OCI-LY7 (cell line): ENCODE measurements around the gene WDR7. TPM values are rescaled to one million over a fixed set of nuclear protein-coding genes. Genes with fewer than 3 reads are reported as not detected.

Experiments
- BruUV-seq: library from RNA; stranded (reverse); fragments of 400-500 nt; replicated peaks from 2 replicates; lab custom pipeline; 2021; lab: Mats Ljungman, UMichigan
- CTCF ChIA-PET: fragments of 300-600 bp; sonication (Branson Sonifier 250); formaldehyde crosslinking; loops from one replicate; lab custom pipeline; 2022; ENCODE audit warnings: antibody characterized with exemption; ENCODE audit not compliant: unreplicated experiment; lab: Charles Lee
- POLR2A ChIA-PET: fragments of 300-600 bp; sonication (Branson Sonifier 250); formaldehyde crosslinking; loops from one replicate; lab custom pipeline; 2022; ENCODE audit warnings: antibody characterized with exemption; lab: Charles Lee
- DNase-seq: peaks from one replicate; pipeline ENCODE4 v3.0.0-alpha.2; 2015; ENCODE audit warnings: low spot score
- H2AFZ ChIP-seq: fragments of 200-600 bp; sonication (generic), shearing (Covaris generic); 2 replicates; pipeline ENCODE4 v1.6.1; 2014; ENCODE audit warnings: mild to moderate bottlenecking, antibody characterized with exemption, low read length, moderate library complexity
- H3K27ac ChIP-seq: fragments of 200-600 bp; sonication (generic); 2 replicates; pipeline ENCODE4 v1.5.1; 2014; ENCODE audit warnings: mixed run types, low read depth, mild to moderate bottlenecking, moderate library complexity, low read length, inconsistent platforms; ENCODE audit not compliant: poor library complexity, severe bottlenecking
- H3K36me3 ChIP-seq: fragments of 200-600 bp; sonication (generic); 2 replicates; pipeline ENCODE4 v1.6.1; 2014; ENCODE audit warnings: mild to moderate bottlenecking, antibody characterized with exemption, low read length, moderate library complexity, mixed read lengths; ENCODE audit not compliant: insufficient read depth
- H3K4me1 ChIP-seq: fragments of 200-600 bp; sonication (generic); 2 replicates; pipeline ENCODE4 v1.5.1; 2014; ENCODE audit warnings: mild to moderate bottlenecking, low read length; ENCODE audit not compliant: insufficient read depth, poor library complexity, severe bottlenecking
- H3K4me2 ChIP-seq: fragments of 200-600 bp; sonication (generic); 2 replicates; pipeline ENCODE4 v1.6.1; 2014; ENCODE audit warnings: mild to moderate bottlenecking, low read length
- H3K4me3 ChIP-seq: fragments of 200-600 bp; sonication (generic); 2 replicates; pipeline ENCODE4 v1.5.1; 2014; ENCODE audit warnings: mild to moderate bottlenecking, low read depth, low read length; ENCODE audit not compliant: poor library complexity, severe bottlenecking
- H3K79me2 ChIP-seq: fragments of 200-600 bp; sonication (generic); 2 replicates; pipeline ENCODE4 v1.6.1; 2016; ENCODE audit warnings: low read depth, mild to moderate bottlenecking, low read length, moderate library complexity, mixed read lengths; ENCODE audit not compliant: insufficient read depth
- H3K9me2 ChIP-seq: fragments of 200-600 bp; sonication (generic); 2 replicates; pipeline ENCODE4 v1.6.1; 2016; ENCODE audit warnings: mild to moderate bottlenecking, low read length, mixed read lengths; ENCODE audit not compliant: insufficient read depth
- H3K9me3 ChIP-seq: fragments of 200-600 bp; sonication (generic); 2 replicates; pipeline ENCODE4 v1.6.1; 2014; ENCODE audit warnings: mild to moderate bottlenecking, mixed run types, low read length, mixed read lengths
- H4K20me1 ChIP-seq: fragments of 200-600 bp; sonication (generic); 2 replicates; pipeline ENCODE4 v1.6.1; 2014; ENCODE audit warnings: mild to moderate bottlenecking, antibody characterized with exemption, low read length, moderate library complexity, mixed read lengths; ENCODE audit not compliant: insufficient read depth
- EZH2phosphoT487 ChIP-seq: fragments of 200-600 bp; sonication (generic); IDR thresholded peaks from 2 replicates; pipeline ENCODE4 v1.6.1; 2018; ENCODE audit warnings: low read depth, borderline replicate concordance, mild to moderate bottlenecking, mixed run types, antibody characterized with exemption, low read length, moderate library complexity, mixed read lengths
- intact Hi-C: fragments of 100-400 bp; cut with micrococcal nuclease; formaldehyde crosslinking; loops from one replicate; pipeline ENCODE4 v1.10.0; 2022; ENCODE audit not compliant: unreplicated experiment
- total RNA-seq, 2 experiments: library from RNA; depleted of rRNA in 1 of 2; stranded (reverse); fragments of >200 nt in 1 of 2; shearing (Covaris generic) in 1 of 2; gene quantifications; 2 replicates each; pipeline ENCODE4 v1.2.3, GENCODE V29; 2014 to 2022
- TF ChIP-seq, protein P1 (sequence below): fragments of 200-600 bp; sonication (generic); conservative IDR thresholded peaks from 2 replicates; pipeline ENCODE4 v1.5.1; 2014; ENCODE audit warnings: mild to moderate bottlenecking, antibody characterized with exemption, low read length, moderate library complexity, mixed read lengths

WDR7 gene
- total RNA-seq, 2 experiments from 2014 or later, result 13.2 to 17.1 TPM

DNA sequence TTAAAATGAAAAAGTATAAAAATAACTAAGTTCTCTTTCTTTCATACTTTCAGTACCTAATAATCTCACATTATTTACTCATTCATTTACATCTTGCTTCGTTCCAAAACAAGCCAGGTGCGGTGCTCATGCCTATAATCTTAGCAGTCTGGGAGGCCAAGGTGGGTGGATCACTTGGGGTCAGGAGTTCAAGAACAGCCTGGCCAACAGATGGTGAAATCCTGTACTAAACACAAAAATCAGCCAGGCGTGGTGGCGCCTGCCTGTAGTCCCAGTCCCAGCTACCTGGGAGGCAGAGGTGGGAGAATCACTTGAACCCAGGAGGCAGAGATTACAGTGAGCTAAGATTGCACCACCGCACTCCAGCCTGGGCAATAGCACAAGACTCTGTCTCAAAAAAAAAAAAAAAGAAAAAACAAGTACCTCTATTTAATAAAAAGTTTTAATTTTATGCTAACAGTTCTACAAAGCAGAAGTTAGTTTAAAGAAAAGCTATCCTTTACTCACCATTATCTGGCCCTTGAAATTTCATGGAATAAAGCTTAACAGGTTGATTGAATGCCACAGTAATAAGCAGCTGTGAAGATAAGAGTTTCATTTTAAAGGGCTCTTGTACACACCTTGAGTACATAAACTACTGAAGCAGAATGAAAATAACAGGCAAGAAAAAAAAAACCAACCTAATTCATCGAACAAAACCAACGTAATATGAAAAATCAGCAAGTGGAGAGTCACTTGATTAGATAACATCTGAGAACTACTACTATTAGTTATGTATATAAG lies 35.2 kb upstream of the WDR7 start:
- TF ChIP-seq EZH2phosphoT487, result no peak
- TF ChIP-seq, protein P1, sequence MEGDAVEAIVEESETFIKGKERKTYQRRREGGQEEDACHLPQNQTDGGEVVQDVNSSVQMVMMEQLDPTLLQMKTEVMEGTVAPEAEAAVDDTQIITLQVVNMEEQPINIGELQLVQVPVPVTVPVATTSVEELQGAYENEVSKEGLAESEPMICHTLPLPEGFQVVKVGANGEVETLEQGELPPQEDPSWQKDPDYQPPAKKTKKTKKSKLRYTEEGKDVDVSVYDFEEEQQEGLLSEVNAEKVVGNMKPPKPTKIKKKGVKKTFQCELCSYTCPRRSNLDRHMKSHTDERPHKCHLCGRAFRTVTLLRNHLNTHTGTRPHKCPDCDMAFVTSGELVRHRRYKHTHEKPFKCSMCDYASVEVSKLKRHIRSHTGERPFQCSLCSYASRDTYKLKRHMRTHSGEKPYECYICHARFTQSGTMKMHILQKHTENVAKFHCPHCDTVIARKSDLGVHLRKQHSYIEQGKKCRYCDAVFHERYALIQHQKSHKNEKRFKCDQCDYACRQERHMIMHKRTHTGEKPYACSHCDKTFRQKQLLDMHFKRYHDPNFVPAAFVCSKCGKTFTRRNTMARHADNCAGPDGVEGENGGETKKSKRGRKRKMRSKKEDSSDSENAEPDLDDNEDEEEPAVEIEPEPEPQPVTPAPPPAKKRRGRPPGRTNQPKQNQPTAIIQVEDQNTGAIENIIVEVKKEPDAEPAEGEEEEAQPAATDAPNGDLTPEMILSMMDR, result no peak
- ChIA-PET POLR2A (interaction anchor here (0.6 to 0.8 kb wide), 3 partner anchors 24 to 1330 kb away, joined by 3 read pairs; no protein-coding TSS in a partner anchor), CTCF (no interaction called here)
- no peak overlapping the region for H2AFZ ChIP-seq
- no peak overlapping the region for H3K4me2 ChIP-seq
- H4K20me1 ChIP-seq, result no peaks in the 10 kb centered on the region
- no peak for DNase-seq
- H3K4me3 ChIP-seq, result no peak overlapping the region
- H3K27ac ChIP-seq, result no peak overlapping the region
- peaks cover 58% of the 10 kb centered on the region for H3K36me3 ChIP-seq
- no peaks in the 10 kb centered on the region for H3K4me1 ChIP-seq
- no TSS peak for BruUV-seq
- no peaks in the 10 kb centered on the region for H3K79me2 ChIP-seq
- no peaks in the 10 kb centered on the region for H3K9me3 ChIP-seq
- no peaks in the 10 kb centered on the region for H3K9me2 ChIP-seq
- intact Hi-C loops, result no loop called here

DNA sequence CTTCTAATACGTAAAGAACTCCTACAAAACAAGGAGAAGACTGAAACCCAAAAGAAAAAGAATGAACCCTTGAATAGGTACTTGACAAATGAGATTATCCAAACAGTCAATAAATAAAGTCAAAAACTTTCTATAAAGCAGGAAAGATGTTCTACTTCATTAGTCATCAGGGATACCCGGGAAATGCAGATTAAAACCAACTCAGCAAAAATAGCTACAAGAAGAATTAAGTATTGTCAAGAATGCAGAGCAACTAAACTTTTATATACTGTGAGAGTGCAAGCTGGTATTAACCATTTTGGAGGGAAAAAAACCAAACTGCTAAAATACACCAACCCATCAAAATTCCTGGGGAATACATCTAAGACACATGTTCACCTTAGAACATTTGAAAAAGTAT lies 23.2 kb upstream of the WDR7 start:
- intact Hi-C loops, result no loop called here
- no peaks in the 10 kb centered on the region for H4K20me1 ChIP-seq
- CTCF ChIA-PET, result no interaction called here
- no peaks in the 10 kb centered on the region for H3K9me2 ChIP-seq
- H3K4me3 ChIP-seq, result no peak overlapping the region
- POLR2A ChIA-PET, result no interaction called here
- no TSS peak for BruUV-seq
- no peak overlapping the region for H3K27ac ChIP-seq
- H3K79me2 ChIP-seq, result peaks cover 73% of the 10 kb centered on the region
- H3K9me3 ChIP-seq, result no peaks in the 10 kb centered on the region
- H2AFZ ChIP-seq, result no peak overlapping the region
- peaks cover 46% of the 10 kb centered on the region for H3K36me3 ChIP-seq
- H3K4me1 ChIP-seq, result no peaks in the 10 kb centered on the region
- TF ChIP-seq EZH2phosphoT487, result no peak
- TF ChIP-seq, protein P1, result no peak
- H3K4me2 ChIP-seq, result no peak overlapping the region
- no peak for DNase-seq
